K562 (cell line): ENCODE measurements around the gene SLC25A26. TPM values are rescaled to one million over a fixed set of nuclear protein-coding genes. Genes with fewer than 3 reads are reported as not detected.

Experiments used
- ATAC-seq: fragments of 200-7000 bp; cut with Tn5 transposase; 3 replicates; pipeline ENCODE4 v1.9.1; 2020; ENCODE audit warnings: moderate library complexity
- BruUV-seq: library from RNA; stranded (reverse); fragments of 400-500 nt; replicated peaks from 2 replicates; lab custom pipeline; 2021; lab: Mats Ljungman, UMichigan
- CTCF ChIA-PET: fragments of 300-600 bp; formaldehyde crosslinking; extraction: SDS; loops from one replicate; lab custom pipeline; 2021; ENCODE audit warnings: low intra/inter-chr PET ratio; lab: Yijun Ruan, JAX
- POLR2A ChIA-PET: fragments of 300-600, 350-650 bp; sonication (Branson Sonifier 250); formaldehyde crosslinking; extraction: SDS; loops from one replicate; lab custom pipeline; 2021; ENCODE audit warnings: antibody characterized with exemption, inconsistent platforms; lab: Yijun Ruan, JAX
- DNase-seq, 4 experiments: peaks; one replicate each; pipeline versions ENCODE4 v3.0.0 to v3.0.0-alpha.2; 2011 to 2018; ENCODE audit warnings: low spot score in 3 of 4, mixed read lengths in 3 of 4; ENCODE audit errors: extremely low read depth in 1 of 4
- FAIRE-seq: peaks from 2 replicates; lab custom pipeline; 2011; peaks lifted over from hg19 to GRCh38; lab: Jason Lieb, UNC
- H2AFZ ChIP-seq: 2 replicates; pipeline ENCODE4 v1.6.0; 2011; ENCODE audit warnings: low read depth, low read length, control low read depth, inconsistent platforms
- H3K27ac ChIP-seq: fragments of 200-600 bp; 3 replicates; pipeline ENCODE4 v1.8.0; 2011; ENCODE audit warnings: low read depth, mild to moderate bottlenecking, control low read depth, inconsistent platforms, low read length, moderate library complexity, mixed read lengths; ENCODE audit errors: extremely low read depth
- H3K27me3 ChIP-seq, 2 experiments: fragments of 300-600 bp in 1 of 2; 2 replicates in 1 of 2; 3 replicates in 1 of 2; pipeline versions ENCODE4 v1.6.0 to v1.8.0; 2011; ENCODE audit warnings: inconsistent platforms in 2 of 2, low read length in 2 of 2, mild to moderate bottlenecking in 1 of 2, mixed read lengths in 1 of 2, moderate library complexity in 1 of 2; ENCODE audit not compliant: control insufficient read depth in 2 of 2, insufficient read depth in 2 of 2
- H3K36me3 ChIP-seq: fragments of 300-600 bp; 3 replicates; pipeline ENCODE4 v1.8.0; 2011; ENCODE audit warnings: mild to moderate bottlenecking, low read length, inconsistent platforms; ENCODE audit not compliant: control insufficient read depth, insufficient read depth
- H3K4me1 ChIP-seq, 2 experiments: fragments of 200-600 bp in 1 of 2; replicated peaks in 1 of 2; 2 replicates in 1 of 2; 3 replicates in 1 of 2; pipeline versions ENCODE4 v1.5.1 to v1.8.0; 2011; ENCODE audit warnings: inconsistent platforms in 2 of 2, low read length in 2 of 2, mild to moderate bottlenecking in 1 of 2, mixed read lengths in 1 of 2, moderate library complexity in 1 of 2; ENCODE audit not compliant: control insufficient read depth in 2 of 2, insufficient read depth in 2 of 2
- H3K4me2 ChIP-seq: 2 replicates; pipeline ENCODE4 v1.6.1; 2011; ENCODE audit warnings: low read length, control low read depth, inconsistent platforms, mixed read lengths; ENCODE audit not compliant: insufficient read depth
- H3K4me3 ChIP-seq: fragments of 200-600 bp; sonication (generic), shearing (Covaris generic); 2 replicates; pipeline ENCODE4 v1.5.1; 2016; ENCODE audit warnings: control low read depth, inconsistent platforms
- H3K79me2 ChIP-seq: fragments of 200-600 bp; 3 replicates; pipeline ENCODE4 v1.8.0; 2011; ENCODE audit warnings: low read length, inconsistent platforms; ENCODE audit not compliant: control insufficient read depth, insufficient read depth
- H3K9ac ChIP-seq, 2 experiments: 2 replicates each; pipeline versions ENCODE4 v1.6.0 to v1.6.1; 2011; ENCODE audit warnings: low read depth in 2 of 2, low read length in 2 of 2, control low read depth in 1 of 2, inconsistent platforms in 1 of 2, mild to moderate bottlenecking in 1 of 2, mixed read lengths in 1 of 2; ENCODE audit not compliant: insufficient read depth in 1 of 2
- H3K9me1 ChIP-seq: one replicate; pipeline ENCODE4 v1.6.0; 2011; ENCODE audit warnings: inconsistent platforms, mild to moderate bottlenecking, low read length, moderate library complexity; ENCODE audit not compliant: control insufficient read depth, insufficient read depth
- H3K9me3 ChIP-seq: replicated peaks from 2 replicates; pipeline ENCODE4 v1.5.1; 2011; ENCODE audit warnings: low read depth, low read length, inconsistent platforms; ENCODE audit not compliant: control insufficient read depth, insufficient read depth
- H4K20me1 ChIP-seq: replicated peaks from 2 replicates; pipeline ENCODE4 v1.6.1; 2011; ENCODE audit warnings: low read length, inconsistent platforms, mixed read lengths; ENCODE audit not compliant: control insufficient read depth, insufficient read depth
- C11orf30 ChIP-seq: fragments of 450-650 bp; IDR thresholded peaks from 2 replicates; pipeline ENCODE4 v1.6.1; 2016; ENCODE audit warnings: low read depth, mild to moderate bottlenecking
- HINFP ChIP-seq: fragments of 450-650 bp; conservative IDR thresholded peaks from 2 replicates; pipeline ENCODE4 v1.6.1; 2016; ENCODE audit warnings: missing genetic modification characterization, low read depth, mild to moderate bottlenecking, control low read depth, missing compliant biosample characterization
- PPARD ChIP-seq: fragments of 250-450 bp; sonication (Bioruptor Pico); IDR thresholded peaks from 2 replicates; pipeline ENCODE4 v1.8.0; 2022; ENCODE audit warnings: inconsistent platforms, mild to moderate bottlenecking, moderate library complexity
- RBM25 ChIP-seq: fragments of 200-400 bp; formaldehyde crosslinking; IDR thresholded peaks from 2 replicates; pipeline ENCODE4 v1.6.1; 2018; ENCODE audit warnings: low read length, low read depth, moderate library complexity; ENCODE audit not compliant: severe bottlenecking
- ZNF316 ChIP-seq: fragments of 450-650 bp; IDR thresholded peaks from 2 replicates; pipeline ENCODE4 v1.6.1; 2016
- WGBS: fragments of 100-300 bp; shearing (Covaris generic); methylation state at CpG from one replicate; pipeline ENCODE4 v1.1.6; 2016; ENCODE audit warnings: low coverage, mixed read lengths; ENCODE audit not compliant: insufficient coverage; ENCODE audit errors: missing lambda C conversion rate; 5-methylcytosine and 5-hydroxymethylcytosine counted together
- in situ Hi-C: fragments of 300-500 bp; cut with MboI; formaldehyde crosslinking; loops from 4 replicates; pipeline ENCODE4 v1.15.0; 2018; ENCODE audit warnings: inconsistent platforms, mixed read lengths
- intact Hi-C: fragments of 100-400 bp; cut with micrococcal nuclease; formaldehyde crosslinking; loops from 2 replicates; pipeline ENCODE4 v1.14.2; 2022
- polyA plus RNA-seq, 8 experiments: library from polyadenylated mRNA; depleted of rRNA in 4 of 8; stranded (reverse) in 5 of 8; unstranded in 3 of 8; fragments of >200 nt; fragmentation: Nextera tagmentation in 2 of 8; fragmentation: Illumina TruSeq in 1 of 8; extraction: Ambion mirVana in 2 of 8; extraction: Trizol in 1 of 8; gene quantifications; 2 replicates each; pipeline versions ENCODE4 v1.2.1 to v1.2.3, GENCODE V29; 2011 to 2014; ENCODE audit warnings: inconsistent platforms in 1 of 8, missing spikeins in 1 of 8
- total RNA-seq, 7 experiments: library from RNA; depleted of rRNA in 6 of 7; stranded (reverse); fragments of >200 nt in 6 of 7; fragmentation: Illumina TruSeq in 2 of 7; extraction: Trizol in 2 of 7; gene quantifications; 2 replicates each; pipeline versions ENCODE4 v1.2.1 to v1.2.3, GENCODE V29; 2011 to 2021; ENCODE audit warnings: low replicate concordance in 1 of 7

SLC25A26 gene
- total and polyA plus RNA-seq, 9 of the 15 experiments (the other 6 are each of a cell fraction or from before 2014, with no cell fraction given): 7.2 to 29.1 (median 12.6) TPM

DNA sequence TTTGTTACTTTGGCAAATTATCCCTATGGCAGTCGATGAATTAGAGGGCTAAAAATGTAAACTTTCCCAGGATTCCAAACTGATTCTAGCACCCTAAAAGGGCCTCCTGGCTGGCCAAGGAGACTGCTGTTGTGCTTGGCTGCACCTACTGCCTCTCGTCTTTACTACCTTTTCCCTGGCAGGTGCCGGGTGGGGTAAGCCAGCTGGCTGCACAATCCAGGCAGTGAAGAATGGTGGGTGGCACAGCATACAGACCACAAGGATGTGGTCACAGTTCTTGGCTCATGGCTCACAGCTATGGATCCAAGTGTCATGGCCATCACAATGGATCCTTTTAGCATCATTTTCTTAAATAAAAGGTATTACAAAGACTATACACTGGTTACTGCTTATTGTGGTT is 20.7 kb upstream of the SLC25A26 start (continued):
- no peak for TF ChIP-seq HINFP (tag)

GRCh38 chr3:66200786-66201185 is 20.0 kb upstream of the SLC25A26 start:
- no peaks in the 10 kb centered on the region; a peak in 1 of 5 replicates for H3K4me1 ChIP-seq
- H3K9me3 ChIP-seq: no peaks in the 10 kb centered on the region
- H3K79me2 ChIP-seq: no peaks in the 10 kb centered on the region
- ChIA-PET POLR2A (no interaction called here), CTCF (no interaction called here)
- no peak overlapping the region for H3K27ac ChIP-seq
- no peak overlapping the region for H3K9ac ChIP-seq
- H2AFZ ChIP-seq: no peak overlapping the region
- no peaks in the 10 kb centered on the region for H3K36me3 ChIP-seq
- no TSS peak for BruUV-seq
- no peaks in the 10 kb centered on the region for H3K9me1 ChIP-seq
- intact Hi-C loops: no loop called here
- FAIRE-seq: no peak
- ATAC-seq: no peak
- no peak for DNase-seq
- H3K4me2 ChIP-seq: no peak overlapping the region
- no peaks in the 10 kb centered on the region for H4K20me1 ChIP-seq
- 0% methylated on average over 2 of the region's 2 CpGs for WGBS
- in situ Hi-C loops: no loop called here
- H3K4me3 ChIP-seq: no peak overlapping the region
- no peak for TF ChIP-seq PPARD
- H3K27me3 ChIP-seq: no peaks in the 10 kb centered on the region

DNA sequence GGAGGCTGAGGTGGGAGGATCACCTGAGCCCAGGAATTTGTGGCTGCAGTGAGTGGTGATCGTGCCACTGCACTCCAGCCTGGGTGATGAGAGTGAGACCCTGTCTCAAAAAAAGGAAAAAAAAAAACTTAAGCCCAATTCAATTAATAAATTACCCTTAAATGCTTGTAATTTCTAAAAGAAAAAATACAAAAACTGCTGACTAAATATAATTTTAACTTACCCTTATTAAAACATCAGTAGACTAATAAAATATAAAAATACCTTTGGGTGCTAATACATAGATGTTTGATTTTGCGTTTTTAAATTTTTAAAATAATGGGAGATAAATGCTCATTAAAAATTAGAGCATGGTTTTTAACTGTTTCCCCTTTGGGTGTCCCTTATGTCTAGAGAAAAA is 17.5 kb upstream of the SLC25A26 start:
- no peak overlapping the region for H2AFZ ChIP-seq
- FAIRE-seq (no peak), DNase-seq (no peak), ATAC-seq (no peak)
- intact Hi-C loops: no loop called here
- ChIA-PET CTCF (no interaction called here), POLR2A (interaction anchor here (0.9 kb wide), 1 partner anchor 8 kb away, joined by 3 read pairs; no protein-coding TSS in a partner anchor)
- no peak overlapping the region for H3K27ac ChIP-seq
- H3K9ac ChIP-seq: no peak overlapping the region
- H3K36me3 ChIP-seq: no peaks in the 10 kb centered on the region
- no peaks in the 10 kb centered on the region for H3K9me1 ChIP-seq
- no peak overlapping the region for H3K4me3 ChIP-seq
- no peaks in the 10 kb centered on the region; a peak in 1 of 5 replicates for H3K4me1 ChIP-seq
- H3K9me3 ChIP-seq: no peaks in the 10 kb centered on the region
- BruUV-seq: no TSS peak
- in situ Hi-C loops: no loop called here
- 0% methylated on average over 2 of the region's 2 CpGs for WGBS
- no peak overlapping the region for H3K4me2 ChIP-seq
- H4K20me1 ChIP-seq: no peaks in the 10 kb centered on the region
- TF ChIP-seq C11orf30 (peak; percentile 50; the same call in 1 of the 2 replicates), ZNF316 (peak; percentile 78), RBM25 (no peak)
- TF ChIP-seq, all 486 proteins: peak for 2
- Histone ChIP-seq H3K79me2 (no peaks in the 10 kb centered on the region), H3K27me3 (no peaks in the 10 kb centered on the region)
